ENCODE measurements around the gene UTS2. TPM values are rescaled to one million over a fixed set of nuclear protein-coding genes. Genes with fewer than 3 reads are reported as not detected.

The UTS2 gene
- total and polyA plus RNA-seq, 9 of the 15 experiments (the other 6 are each of a cell fraction or from before 2014, with no cell fraction given) = 0.22 to 0.29 TPM; not detected in 7

GRCh38 chr1:7865978-7866377 lies 13.1 kb upstream of the UTS2 start:
- Histone ChIP-seq H3K27ac (ENCODE audit: extremely low read depth, low read depth, low read length) (no peak overlapping the region), H3K9ac (ENCODE audit: insufficient read depth in 1 of 2, low read depth in 2 of 2, low read length in 2 of 2) (no peak overlapping the region), H3K4me1 (replicated peaks in 1 of 2; ENCODE audit: control insufficient read depth in 2 of 2, insufficient read depth in 2 of 2, low read length in 2 of 2) (peaks cover 0 to 13% of the 10 kb centered on the region in 2 experiments; a peak in 3 of 5 replicates), H3K4me2 (ENCODE audit: insufficient read depth, low read length) (no peak overlapping the region), H3K4me3 (no peak overlapping the region), H3K9me3 (replicated peaks; ENCODE audit: control insufficient read depth, insufficient read depth, low read depth, low read length) (no peaks in the 10 kb centered on the region), H4K20me1 (replicated peaks; ENCODE audit: control insufficient read depth, insufficient read depth, low read length) (0 out of 2 replicates have a peak, but pooled peaks cover 8% of the 10 kb centered on the region), H3K36me3 (ENCODE audit: control insufficient read depth, insufficient read depth, low read length) (no peaks in the 10 kb centered on the region), H3K27me3 (ENCODE audit: control insufficient read depth in 2 of 2, insufficient read depth in 2 of 2, low read length in 2 of 2) (peaks cover 9 to 35% of the 10 kb centered on the region in 2 experiments; a peak in 3 of 5 replicates), H3K79me2 (ENCODE audit: control insufficient read depth, insufficient read depth, low read length) (no peaks in the 10 kb centered on the region), H3K9me1 (ENCODE audit: control insufficient read depth, insufficient read depth, low read length) (no peaks in the 10 kb centered on the region), H2AFZ (ENCODE audit: low read depth, low read length) (no peak overlapping the region)
- intact Hi-C loops (cut with micrococcal nuclease) (no loop called here), in situ Hi-C loops (cut with MboI) (no loop called here)
- ATAC-seq = no peak
- DNase-seq (ENCODE audit: extremely low read depth in 1 of 4, low spot score in 3 of 4) = no peak
- FAIRE-seq = no peak
- TF ChIP-seq ZNF444 (CRISPR knock-in tag; IDR thresholded peaks at IDR 0.05) (no peak), TCF7L2 (IDR thresholded peaks at IDR 0.05; ENCODE audit: low read depth, low read length) (no peak), TAF7 (tag; IDR thresholded peaks at IDR 0.05) (no peak), ZNF224 (CRISPR knock-in tag; IDR thresholded peaks at IDR 0.05) (no peak), TAL1 (IDR thresholded peaks at IDR 0.05) (no peak)
- CTCF ChIA-PET (ENCODE audit: low intra/inter-chr PET ratio) = no interaction called here
- BruUV-seq (replicated peaks) = no TSS peak
- POLR2A ChIA-PET = interaction anchor here (0.5 kb wide), 1 partner anchor 72 kb away, joined by 4 read pairs; no protein-coding TSS in a partner anchor
- 21% methylated on average over 13 of the region's 16 CpGs for WGBS (ENCODE audit: insufficient coverage, low coverage, missing lambda C conversion rate)

GRCh38 chr1:7863756-7864328 lies 11.0 kb upstream of the UTS2 start:
- 0 out of 2 replicates have a peak, but pooled peaks cover 8% of the 10 kb centered on the region for H4K20me1 ChIP-seq (replicated peaks; ENCODE audit: control insufficient read depth, insufficient read depth, low read length)
- BruUV-seq (replicated peaks) = no TSS peak
- TF ChIP-seq ZNF143 (CRISPR knock-in tag; IDR thresholded peaks at IDR 0.05) (no peak), LCOR (CRISPR knock-in tag; IDR thresholded peaks at IDR 0.05) (no peak), PTTG1 (tag; IDR thresholded peaks at IDR 0.05; ENCODE audit: low read depth) (no peak), SAFB (IDR thresholded peaks at IDR 0.05; ENCODE audit: borderline replicate concordance, low read depth, low read length) (no peak), OTX1 (CRISPR knock-in tag; IDR thresholded peaks at IDR 0.05) (no peak), ZC3H11A (IDR thresholded peaks at IDR 0.05; ENCODE audit: low read depth, low read length) (no peak), GTF2A2 (tag; IDR thresholded peaks at IDR 0.05) (no peak), MEF2A (IDR thresholded peaks at IDR 0.05; ENCODE audit: control insufficient read depth, low read depth, low read length) (no peak), BCLAF1 (IDR thresholded peaks at IDR 0.05; ENCODE audit: borderline replicate concordance in 1 of 2, control insufficient read depth in 1 of 2, low read depth in 2 of 2, low read length in 1 of 2) (no peak)

More at GRCh38 chr1:7863756-7864328, 11.0 kb upstream of the UTS2 start:
- peak; percentile 28; the same call in 1 of the 3 replicates for ATAC-seq
- WGBS (ENCODE audit: insufficient coverage, low coverage, missing lambda C conversion rate) = 28% methylated on average over 17 of the region's 17 CpGs
- Histone ChIP-seq H3K27ac (ENCODE audit: extremely low read depth, low read depth, low read length) (no peak overlapping the region), H2AFZ (ENCODE audit: low read depth, low read length) (no peak overlapping the region), H3K9me3 (replicated peaks; ENCODE audit: control insufficient read depth, insufficient read depth, low read depth, low read length) (no peaks in the 10 kb centered on the region), H3K4me1 (replicated peaks in 1 of 2; ENCODE audit: control insufficient read depth in 2 of 2, insufficient read depth in 2 of 2, low read length in 2 of 2) (peaks cover 0 to 13% of the 10 kb centered on the region in 2 experiments; a peak in 3 of 5 replicates), H3K4me2 (ENCODE audit: insufficient read depth, low read length) (no peak overlapping the region), H3K36me3 (ENCODE audit: control insufficient read depth, insufficient read depth, low read length) (no peaks in the 10 kb centered on the region), H3K9me1 (ENCODE audit: control insufficient read depth, insufficient read depth, low read length) (no peaks in the 10 kb centered on the region), H3K9ac (ENCODE audit: insufficient read depth in 1 of 2, low read depth in 2 of 2, low read length in 2 of 2) (peak overlapping the region in 1 of 2 experiments; percentile 53; a peak in 1 of 4 replicates), H3K4me3 (no peak overlapping the region), H3K79me2 (ENCODE audit: control insufficient read depth, insufficient read depth, low read length) (no peaks in the 10 kb centered on the region), H3K27me3 (ENCODE audit: control insufficient read depth in 2 of 2, insufficient read depth in 2 of 2, low read length in 2 of 2) (peaks cover 2 to 24% of the 10 kb centered on the region in 2 experiments; a peak in 3 of 5 replicates)
- ChIA-PET POLR2A (interaction anchor here (1.0 kb wide), 1 partner anchor 15 kb away, joined by 4 read pairs; no protein-coding TSS in a partner anchor), CTCF (ENCODE audit: low intra/inter-chr PET ratio) (no interaction called here)
- in situ Hi-C loops (cut with MboI) (no loop called here), intact Hi-C loops (cut with micrococcal nuclease) (no loop called here)
- peak in 1 of 4 experiments; percentile 31 for DNase-seq (ENCODE audit: extremely low read depth in 1 of 4, low spot score in 3 of 4)
- FAIRE-seq = no peak

Data from K562 (cell line).